ENCODE data around the gene WDFY3.
A peak's percentile ranks its signal among the peaks of the same experiment; 100 is the strongest.

Gene WDFY3

DNA sequence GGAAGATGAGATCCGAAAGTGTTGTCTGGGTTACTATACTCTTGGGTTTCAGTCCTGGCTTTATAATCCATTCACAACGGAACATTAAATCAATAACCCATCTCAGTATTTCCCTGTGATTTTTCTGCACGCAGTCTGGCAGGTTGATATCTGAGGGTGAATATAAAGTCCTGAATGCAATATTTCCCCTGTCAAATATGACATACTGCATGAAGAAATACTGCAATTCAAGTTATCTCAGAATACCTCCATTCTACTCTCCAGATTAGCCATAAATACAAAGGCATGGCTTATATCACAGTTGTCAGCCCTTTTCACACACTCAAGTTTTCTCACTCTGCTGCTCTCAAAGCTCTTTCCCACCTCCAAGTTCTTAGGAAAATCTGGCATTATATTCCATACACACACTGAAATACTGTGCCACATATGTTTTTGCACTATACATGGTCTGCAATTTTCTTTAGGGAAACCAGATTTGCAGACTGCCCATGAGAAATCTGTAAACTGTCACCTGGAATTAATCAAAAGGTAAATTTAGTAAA, 64.7 kb downstream of the WDFY3 start:
- no peak for FAIRE-seq

DNA sequence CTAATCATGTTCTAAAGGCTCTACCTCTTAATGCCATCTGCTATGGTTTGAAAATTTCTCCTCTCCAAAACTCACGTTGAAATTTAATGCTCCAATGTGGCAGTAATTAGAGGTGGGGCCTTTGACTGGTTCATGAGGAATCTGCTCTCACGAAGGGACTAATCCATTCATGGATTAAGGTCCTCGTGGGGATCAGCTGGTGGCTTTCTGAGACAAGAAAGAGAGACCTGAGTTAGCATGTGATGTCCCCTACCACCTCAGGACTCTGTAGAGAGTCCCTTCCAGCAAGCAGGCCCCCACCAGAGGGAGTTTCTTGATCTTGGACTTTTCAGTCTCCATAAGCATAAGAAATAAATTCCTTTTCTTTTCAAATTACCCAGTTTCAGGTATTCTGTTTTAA, 65.3 kb downstream of the WDFY3 start:
- no peak for FAIRE-seq

- FAIRE-seq, result no peak
Measured at GRCh38 chr4:84899616-84900015, 66.9 kb downstream of the WDFY3 start.

- FAIRE-seq, result no peak
Measured at GRCh38 chr4:84897516-84897915, 69.0 kb downstream of the WDFY3 start.

DNA sequence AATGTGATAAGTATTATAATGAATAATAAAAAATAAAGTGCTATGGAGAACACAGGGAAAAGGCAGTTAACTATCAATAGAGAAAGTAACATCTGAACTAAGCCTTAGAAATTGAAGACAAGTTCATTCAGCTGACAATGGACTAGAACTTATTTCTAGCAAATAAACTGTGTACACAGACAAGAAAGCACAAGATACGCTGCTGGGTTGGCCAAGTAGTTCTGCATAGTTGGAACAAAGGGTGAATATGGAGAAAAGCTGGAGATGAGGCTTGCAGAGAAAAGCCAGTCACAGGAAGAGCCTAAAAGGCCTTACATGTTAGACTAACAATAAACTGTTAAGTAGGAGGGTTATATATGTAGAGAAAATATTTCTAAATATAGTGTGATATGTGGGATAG, 71.2 kb downstream of the WDFY3 start:
- FAIRE-seq, result no peak

GRCh38 chr4:84894621-84895020, 71.9 kb downstream of the WDFY3 start:
- FAIRE-seq, result no peak

GRCh38 chr4:84892950-84893349, 73.5 kb downstream of the WDFY3 start:
- FAIRE-seq, result no peak

DNA sequence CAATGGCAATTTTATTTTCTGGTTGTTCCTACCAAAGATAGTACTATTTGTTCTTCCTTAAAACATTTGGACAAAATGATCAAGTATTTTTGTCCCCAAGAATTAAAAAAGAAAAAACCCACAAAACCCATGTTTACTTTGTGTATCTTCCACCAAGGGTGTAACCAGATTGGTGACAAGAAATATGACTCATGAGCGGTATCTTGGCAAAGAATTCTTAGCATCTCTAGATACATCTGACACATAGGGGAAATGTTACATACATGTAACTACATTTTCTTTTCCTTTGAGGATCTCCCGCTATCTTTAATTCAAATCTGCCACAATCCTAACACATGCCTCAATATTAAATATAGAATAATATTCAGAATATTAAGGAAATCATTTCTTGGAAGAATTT, 78.7 kb downstream of the WDFY3 start:
- FAIRE-seq, result no peak

- FAIRE-seq, result peak; percentile 26
Measured at GRCh38 chr4:84879651-84880200, 86.8 kb downstream of the WDFY3 start.

- no peak for FAIRE-seq
Measured at GRCh38 chr4:84878546-84878945, 87.9 kb downstream of the WDFY3 start.

- no peak for FAIRE-seq
Measured at GRCh38 chr4:84878090-84878489, 88.4 kb downstream of the WDFY3 start.

GRCh38 chr4:84877051-84877833, 89.2 kb downstream of the WDFY3 start:
- FAIRE-seq, result no peak

DNA sequence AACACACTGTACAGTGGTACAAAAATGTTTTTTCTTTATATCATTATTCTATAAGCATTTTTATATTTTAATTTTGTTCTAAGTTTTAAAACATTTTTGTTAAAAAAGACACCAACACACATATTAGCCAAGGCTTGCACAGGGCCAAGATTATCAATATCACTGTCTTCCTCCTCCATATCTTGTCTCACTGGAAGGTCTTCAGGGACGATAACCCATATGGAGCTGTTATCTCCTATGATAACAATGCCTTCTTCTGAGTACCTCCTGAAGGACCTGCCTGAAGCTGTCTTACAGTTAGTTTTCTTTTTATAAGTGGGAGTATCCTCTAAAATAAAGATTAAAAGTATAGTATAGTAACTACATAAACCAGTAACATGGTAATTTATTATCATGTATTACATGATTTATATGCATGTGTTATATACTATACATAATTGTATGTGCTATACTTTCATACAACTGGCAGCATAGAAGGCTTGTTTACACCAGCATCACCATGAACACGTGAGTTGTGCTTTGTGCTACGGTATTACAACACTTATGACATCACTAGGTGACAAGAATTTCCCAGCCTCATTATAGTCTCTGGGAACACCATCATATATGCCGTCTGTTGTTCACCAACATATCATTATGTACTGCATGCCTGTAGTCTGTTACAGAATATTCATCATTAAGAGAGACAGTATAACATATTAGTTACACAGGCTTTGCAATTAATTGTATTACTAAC, 90.7 kb downstream of the WDFY3 start:
- FAIRE-seq, result no peak

- FAIRE-seq, result no peak
Measured at GRCh38 chr4:84874619-84875018, 91.9 kb downstream of the WDFY3 start.

DNA sequence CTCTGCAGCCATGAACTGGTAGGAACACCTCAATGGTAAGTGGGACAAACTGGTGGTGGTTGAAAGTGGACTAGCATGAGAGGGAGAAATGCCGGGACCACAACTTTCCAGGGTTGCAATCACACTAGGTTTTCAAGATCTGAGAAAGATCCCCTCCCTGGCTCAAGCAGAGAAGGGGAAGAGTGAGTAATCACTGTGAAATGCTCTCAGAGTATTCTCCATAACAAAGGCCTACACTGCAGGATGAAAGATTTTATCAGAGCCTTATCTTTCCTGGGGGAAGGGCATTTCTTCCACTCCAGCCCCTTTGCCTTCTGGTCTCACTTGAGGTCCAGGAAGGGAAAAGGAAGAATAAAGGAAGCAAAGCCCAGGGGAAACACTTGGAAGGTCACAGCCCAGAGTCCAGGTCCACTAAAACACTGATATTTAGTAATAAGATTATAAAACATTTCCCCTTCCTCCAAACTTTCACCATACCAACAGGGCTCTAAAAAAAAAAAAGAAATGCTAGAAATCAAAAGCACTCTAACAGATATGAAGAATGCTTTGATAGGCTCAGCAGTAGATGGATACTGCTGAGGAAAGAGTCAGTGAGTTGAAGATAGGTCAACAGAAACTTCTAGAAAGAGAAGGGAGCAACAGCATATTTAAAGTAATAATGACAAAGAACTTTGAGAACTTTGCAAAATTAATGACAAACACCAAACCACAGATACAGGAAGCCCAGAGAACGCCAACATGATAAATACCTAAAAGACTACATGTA, 95.9 kb downstream of the WDFY3 start:
- FAIRE-seq, result no peak

DNA sequence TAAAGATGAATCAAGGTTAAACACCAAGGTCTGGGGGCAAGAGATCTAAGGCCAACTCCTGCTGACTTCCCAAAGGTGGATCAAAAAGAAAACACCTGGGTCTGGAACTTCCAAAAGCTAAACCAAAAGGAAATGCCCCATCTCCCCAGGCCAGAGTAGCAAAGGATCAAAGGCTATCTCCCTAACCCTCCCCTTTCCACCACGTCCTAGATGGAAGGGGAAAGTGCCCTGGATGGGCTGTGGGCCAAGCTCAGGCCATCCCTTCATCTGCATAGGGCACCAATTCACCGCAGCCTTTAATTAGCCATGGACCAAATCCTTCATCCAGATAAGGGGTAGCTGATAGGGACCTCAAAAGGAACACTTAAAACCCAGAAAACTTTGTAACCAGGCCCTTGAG, 100.2 kb downstream of the WDFY3 start:
- FAIRE-seq, result no peak

GRCh38 chr4:84865600-84865999, 100.9 kb downstream of the WDFY3 start:
- FAIRE-seq, result no peak

DNA sequence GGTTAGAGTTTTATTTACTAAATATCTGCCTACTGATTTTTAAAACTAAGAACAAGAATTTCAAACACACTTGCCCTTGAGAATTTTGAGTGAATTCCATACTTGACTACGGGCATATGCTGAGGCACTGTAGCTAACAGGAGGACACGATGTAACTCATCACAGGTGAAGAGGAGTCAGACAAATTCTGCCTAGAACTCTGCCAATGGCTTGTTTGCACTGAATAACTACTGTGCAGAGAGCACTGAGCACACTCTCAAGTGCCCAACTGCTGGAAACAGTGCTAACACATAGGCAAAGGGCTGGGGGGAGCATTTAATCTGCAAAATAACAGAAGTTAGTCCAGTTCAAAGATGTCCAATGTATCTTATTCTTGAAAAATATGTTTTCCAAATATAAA, 104.4 kb downstream of the WDFY3 start:
- FAIRE-seq, result no peak

DNA sequence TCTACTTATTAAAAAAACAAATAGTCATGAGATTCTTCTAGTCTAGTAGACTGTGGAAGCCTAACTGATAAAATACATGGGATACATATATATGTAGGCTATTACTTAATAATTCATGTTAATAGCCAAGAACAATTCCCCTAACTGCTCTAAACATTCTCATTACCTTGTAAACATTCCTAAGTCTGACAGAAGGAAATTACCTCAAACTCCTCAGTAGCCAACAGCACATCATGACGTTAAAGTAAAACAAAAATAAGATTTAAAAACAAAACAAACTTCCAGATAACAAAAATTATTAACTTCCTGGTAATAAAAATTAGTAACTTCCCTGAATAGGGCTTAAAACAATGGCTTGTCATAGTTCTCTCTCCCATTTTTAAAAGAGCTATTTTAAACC, 109.2 kb downstream of the WDFY3 start:
- FAIRE-seq, result no peak

GRCh38 chr4:84856468-84857049, 109.9 kb downstream of the WDFY3 start:
- FAIRE-seq, result no peak

DNA sequence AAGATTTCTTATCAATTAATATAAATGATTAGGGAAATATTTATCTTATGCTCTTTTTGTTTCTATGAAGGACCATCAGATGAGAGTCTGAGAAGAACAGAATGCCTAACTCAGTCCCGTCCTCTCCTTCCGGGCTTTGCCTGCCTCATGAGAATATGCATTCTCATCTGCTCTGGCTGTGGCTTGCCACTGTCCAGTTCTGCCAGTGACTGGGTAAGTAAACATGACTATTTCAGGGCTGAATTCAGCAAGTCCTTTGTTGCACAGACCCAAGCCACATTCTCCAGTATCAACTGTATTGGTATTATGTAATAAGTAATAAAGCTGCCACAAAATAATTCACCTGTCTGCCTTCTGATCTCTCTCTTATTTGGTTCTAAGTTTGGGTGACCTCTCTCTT, 110.7 kb downstream of the WDFY3 start:
- no peak for FAIRE-seq

DNA sequence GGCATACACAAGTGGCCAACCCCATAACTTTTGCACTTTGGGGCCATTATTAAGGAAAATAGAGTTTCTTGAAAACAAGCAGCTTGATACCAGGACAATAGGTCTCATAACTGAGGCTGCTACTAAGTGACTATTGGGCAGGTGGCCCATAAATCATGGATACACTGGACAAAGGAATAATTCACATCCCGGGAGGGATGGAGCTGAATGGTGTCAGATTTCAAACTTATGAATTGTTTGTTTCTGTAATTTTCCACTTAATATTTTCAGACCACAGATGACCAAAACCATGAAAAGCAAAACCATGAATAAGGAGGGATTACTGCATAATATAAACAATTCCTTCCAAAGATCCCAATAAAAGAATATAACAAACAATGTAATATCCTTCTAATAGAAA, 114.4 kb downstream of the WDFY3 start:
- peak; percentile 64 for FAIRE-seq
